Fibroblast of lung (primary cell): ENCODE measurements around the gene STRBP.

ENCODE experiments used
- CTCF ChIP-seq, 2 donors: IDR thresholded peaks in 1 of 2; conservative IDR thresholded peaks in 1 of 2; 1 replicate in 1 of 2; 2 replicates in 1 of 2; pipeline ENCODE4 v1.5.1; 2011 to 2012; ENCODE audit warnings: low read length in 2 of 2, control low read depth in 1 of 2, inconsistent platforms in 1 of 2, low read depth in 1 of 2, mild to moderate bottlenecking in 1 of 2
- EZH2 ChIP-seq: IDR thresholded peaks from 2 replicates; pipeline ENCODE4 v1.5.1; 2012; ENCODE audit warnings: low read length, control low read depth, mild to moderate bottlenecking; ENCODE audit errors: missing control alignments

- no peak for TF ChIP-seq CTCF (conservative IDR thresholded peaks at IDR 0.05 in 1 of 2, IDR thresholded peaks at IDR 0.05 in 1 of 2; ENCODE audit: low read depth in 1 of 2, low read length in 2 of 2)
- TF ChIP-seq EZH2, result no peak
Measured at GRCh38 chr9:123262338-123262737, 6.0 kb downstream of the STRBP start.
